Trophoblast cell (in vitro differentiated cells and primary cell): Measurements from ENCODE around the gene APBA2.
A peak's percentile ranks its signal among the peaks of the same experiment; 100 is the strongest.
"Not testable (repeated sequence)": the region's sequence is repeated elsewhere in the genome, so short reads cannot be mapped to it uniquely, and the experiment has no call there.

Experiments used
- DNase-seq, 2 donors: peaks; one replicate each; pipeline ENCODE4 v3.0.0-alpha.2; 2016
- H2AFZ ChIP-seq: 2 replicates; pipeline ENCODE4 v1.6.1; 2013; ENCODE audit warnings: low read length, moderate library complexity, mild to moderate bottlenecking; ENCODE audit not compliant: insufficient read depth, poor library complexity
- H2AK5ac ChIP-seq: 2 replicates; pipeline ENCODE4 v1.6.1; 2013; ENCODE audit warnings: mild to moderate bottlenecking, low read length
- H2BK120ac ChIP-seq: 2 replicates; pipeline ENCODE4 v1.6.1; 2013; ENCODE audit warnings: low read length, mild to moderate bottlenecking, moderate library complexity; ENCODE audit not compliant: insufficient read depth, poor library complexity
- H2BK12ac ChIP-seq: 2 replicates; pipeline ENCODE4 v1.6.1; 2013; ENCODE audit warnings: mild to moderate bottlenecking, low read length, moderate library complexity
- H2BK5ac ChIP-seq: 2 replicates; pipeline ENCODE4 v1.6.1; 2013; ENCODE audit warnings: low read length, low read depth, moderate library complexity, mild to moderate bottlenecking; ENCODE audit not compliant: poor library complexity
- H3K14ac ChIP-seq: 2 replicates; pipeline ENCODE4 v1.6.1; 2013; ENCODE audit warnings: mild to moderate bottlenecking, low read length
- H3K18ac ChIP-seq: 2 replicates; pipeline ENCODE4 v1.6.1; 2013; ENCODE audit warnings: mild to moderate bottlenecking, low read length
- H3K23ac ChIP-seq: 2 replicates; pipeline ENCODE4 v1.6.1; 2013; ENCODE audit warnings: low read length
- H3K27ac ChIP-seq: 2 replicates; pipeline ENCODE4 v1.5.1; 2013; ENCODE audit warnings: low read depth, mild to moderate bottlenecking, inconsistent platforms, low read length, moderate library complexity
- H3K27me3 ChIP-seq: 2 replicates; pipeline ENCODE4 v1.6.1; 2013; ENCODE audit warnings: inconsistent platforms, mild to moderate bottlenecking, low read length, moderate library complexity; ENCODE audit not compliant: insufficient read depth
- H3K36me3 ChIP-seq, 2 experiments: 1 replicate in 1 of 2; 2 replicates in 1 of 2; pipeline ENCODE4 v1.6.1; 2013; ENCODE audit warnings: low read length in 2 of 2, mild to moderate bottlenecking in 2 of 2, moderate library complexity in 1 of 2; ENCODE audit not compliant: insufficient read depth in 2 of 2, control insufficient read depth in 1 of 2
- H3K4ac ChIP-seq: 2 replicates; pipeline ENCODE4 v1.6.1; 2013; ENCODE audit warnings: low read depth, mild to moderate bottlenecking, low read length, moderate library complexity
- H3K4me1 ChIP-seq, 2 experiments: 1 replicate in 1 of 2; 2 replicates in 1 of 2; pipeline ENCODE4 v1.6.1; 2013; ENCODE audit warnings: low read length in 2 of 2, mild to moderate bottlenecking in 2 of 2, moderate library complexity in 1 of 2; ENCODE audit not compliant: insufficient read depth in 2 of 2, control insufficient read depth in 1 of 2
- H3K4me2 ChIP-seq: 2 replicates; pipeline ENCODE4 v1.6.1; 2013; ENCODE audit warnings: inconsistent platforms, mild to moderate bottlenecking, low read length, moderate library complexity
- H3K4me3 ChIP-seq: 2 replicates; pipeline ENCODE4 v1.5.1; 2013; ENCODE audit warnings: mild to moderate bottlenecking, low read depth, low read length, inconsistent platforms
- H3K79me1 ChIP-seq: one replicate; pipeline ENCODE4 v1.6.1; 2013; ENCODE audit warnings: low read length
- H3K79me2 ChIP-seq: 2 replicates; pipeline ENCODE4 v1.6.1; 2013; ENCODE audit warnings: low read length, mild to moderate bottlenecking; ENCODE audit not compliant: control insufficient read depth, insufficient read depth, poor library complexity
- H3K9ac ChIP-seq: 2 replicates; pipeline ENCODE4 v1.6.1; 2013; ENCODE audit warnings: mild to moderate bottlenecking, low read length
- H3K9me3 ChIP-seq: 2 replicates; pipeline ENCODE4 v1.6.1; 2013; ENCODE audit warnings: low read depth, mild to moderate bottlenecking, control low read depth, inconsistent platforms, low read length; ENCODE audit not compliant: insufficient read depth
- H4K12ac ChIP-seq: 2 replicates; pipeline ENCODE4 v1.6.1; 2013; ENCODE audit warnings: low read depth, mild to moderate bottlenecking, low read length, moderate library complexity
- H4K8ac ChIP-seq: 2 replicates; pipeline ENCODE4 v1.6.1; 2013; ENCODE audit warnings: low read depth, mild to moderate bottlenecking, low read length, moderate library complexity
- H4K91ac ChIP-seq: one replicate; pipeline ENCODE4 v1.6.1; 2013; ENCODE audit warnings: low read depth, mild to moderate bottlenecking, low read length, moderate library complexity
- WGBS: extraction: QIAGEN DNeasy Blood & Tissue Kit; methylation state at CpG from one replicate; pipeline ENCODE4 v1.1.7; 2013; ENCODE audit warnings: missing lambda C conversion rate; ENCODE audit not compliant: insufficient read length, insufficient coverage; ENCODE audit errors: extremely low coverage; 5-methylcytosine and 5-hydroxymethylcytosine counted together

Gene APBA2

GRCh38 chr15:29156521-29156920 lies 270.7 kb downstream of the APBA2 start:
- H3K9ac ChIP-seq: no peak overlapping the region
- H3K79me2 ChIP-seq: no peaks in the 10 kb centered on the region
- no peak overlapping the region for H3K4ac ChIP-seq
- no peak overlapping the region for H2AK5ac ChIP-seq
- no peak for DNase-seq
- H2BK120ac ChIP-seq: no peak overlapping the region
- no peak overlapping the region for H3K14ac ChIP-seq
- no peak overlapping the region for H2BK5ac ChIP-seq
- H3K4me2 ChIP-seq: no peak overlapping the region
- no peak overlapping the region for H4K91ac ChIP-seq
- no CpG with 5 or more reads among the region's 14 CpGs for WGBS
- H3K79me1 ChIP-seq: peaks cover 4% of the 10 kb centered on the region
- no peak overlapping the region for H4K8ac ChIP-seq
- H4K12ac ChIP-seq: no peak overlapping the region
- no peak overlapping the region for H3K4me3 ChIP-seq
- peak overlapping the region; percentile 65 for H2BK12ac ChIP-seq
- no peaks in the 10 kb centered on the region for H3K4me1 ChIP-seq
- no peaks in the 10 kb centered on the region for H3K27me3 ChIP-seq
- H3K36me3 ChIP-seq: no peaks in the 10 kb centered on the region
- no peak overlapping the region for H3K18ac ChIP-seq
- H3K23ac ChIP-seq: no peak overlapping the region
- H2AFZ ChIP-seq: no peak overlapping the region
- no peak overlapping the region for H3K27ac ChIP-seq
- H3K9me3 ChIP-seq: peaks cover 13% of the 10 kb centered on the region

GRCh38 chr15:29159771-29160455 lies 274.1 kb downstream of the APBA2 start:
- H3K18ac ChIP-seq: no peak overlapping the region
- WGBS: no CpG with 5 or more reads among the region's 31 CpGs
- H3K36me3 ChIP-seq: peaks cover 0 to 4% of the 10 kb centered on the region in 2 experiments
- no peak overlapping the region for H2AFZ ChIP-seq
- no peak overlapping the region for H2AK5ac ChIP-seq
- H3K79me2 ChIP-seq: no peaks in the 10 kb centered on the region
- H3K4me3 ChIP-seq: no peak overlapping the region
- H4K91ac ChIP-seq: no peak overlapping the region
- no peak overlapping the region for H3K23ac ChIP-seq
- H3K9me3 ChIP-seq: peaks cover 20% of the 10 kb centered on the region
- H3K27ac ChIP-seq: no peak overlapping the region
- H3K4me2 ChIP-seq: no peak overlapping the region
- H2BK5ac ChIP-seq: no peak overlapping the region
- no peak overlapping the region for H4K12ac ChIP-seq
- no peaks in the 10 kb centered on the region for H3K27me3 ChIP-seq
- no peak overlapping the region for H4K8ac ChIP-seq
- H3K14ac ChIP-seq: no peak overlapping the region
- peaks cover 6% of the 10 kb centered on the region for H3K79me1 ChIP-seq
- H3K4me1 ChIP-seq: peaks cover 0 to 4% of the 10 kb centered on the region in 2 experiments
- no peak overlapping the region for H3K9ac ChIP-seq
- no peak for DNase-seq
- no peak overlapping the region for H2BK12ac ChIP-seq
- H3K4ac ChIP-seq: no peak overlapping the region
- H2BK120ac ChIP-seq: no peak overlapping the region

- Histone ChIP-seq H2BK5ac (no peak overlapping the region), H2AFZ (no peak overlapping the region), H3K4ac (no peak overlapping the region), H3K9ac (no peak overlapping the region), H3K27ac (no peak overlapping the region), H3K9me3 (peaks cover 20% of the 10 kb centered on the region), H3K79me2 (no peaks in the 10 kb centered on the region), H3K79me1 (peaks cover 4% of the 10 kb centered on the region), H3K4me2 (no peak overlapping the region), H4K12ac (no peak overlapping the region), H2BK12ac (no peak overlapping the region), H3K23ac (no peak overlapping the region), H3K4me1 (peaks cover 0 to 4% of the 10 kb centered on the region in 2 experiments), H4K91ac (no peak overlapping the region), H3K4me3 (no peak overlapping the region), H4K8ac (no peak overlapping the region), H3K14ac (no peak overlapping the region), H2AK5ac (no peak overlapping the region), H3K27me3 (no peaks in the 10 kb centered on the region), H2BK120ac (no peak overlapping the region), H3K36me3 (peaks cover 0 to 4% of the 10 kb centered on the region in 2 experiments), H3K18ac (no peak overlapping the region)
- no CpG with 5 or more reads among the region's 5 CpGs for WGBS
- no peak for DNase-seq
These were observed 276.6 kb downstream of the APBA2 start for GRCh38 chr15:29162411-29162810.

- not testable (repeated sequence) for H3K4ac ChIP-seq, H3K27me3 ChIP-seq, DNase-seq, H4K12ac ChIP-seq, H3K4me3 ChIP-seq, H2BK12ac ChIP-seq, H3K4me2 ChIP-seq, H3K27ac ChIP-seq, H3K4me1 ChIP-seq, H3K79me2 ChIP-seq, H2BK5ac ChIP-seq, H2AFZ ChIP-seq, H3K9ac ChIP-seq, H4K91ac ChIP-seq, H4K8ac ChIP-seq, H3K79me1 ChIP-seq, H3K14ac ChIP-seq, H3K36me3 ChIP-seq, H2BK120ac ChIP-seq, H3K23ac ChIP-seq, H2AK5ac ChIP-seq, H3K18ac ChIP-seq, H3K9me3 ChIP-seq
- no CpG with 5 or more reads among the region's 2 CpGs for WGBS
These were observed 281.3 kb downstream of the APBA2 start for GRCh38 chr15:29167122-29167521.
